DMS 273 (cell line): ENCODE measurements around the gene SRSF10.

Experiments used
- DNase-seq: peaks from one replicate; lab custom pipeline; 2025; ENCODE audit not compliant: unreplicated experiment; lab: John Stamatoyannopoulos, UW

SRSF10 gene

DNA sequence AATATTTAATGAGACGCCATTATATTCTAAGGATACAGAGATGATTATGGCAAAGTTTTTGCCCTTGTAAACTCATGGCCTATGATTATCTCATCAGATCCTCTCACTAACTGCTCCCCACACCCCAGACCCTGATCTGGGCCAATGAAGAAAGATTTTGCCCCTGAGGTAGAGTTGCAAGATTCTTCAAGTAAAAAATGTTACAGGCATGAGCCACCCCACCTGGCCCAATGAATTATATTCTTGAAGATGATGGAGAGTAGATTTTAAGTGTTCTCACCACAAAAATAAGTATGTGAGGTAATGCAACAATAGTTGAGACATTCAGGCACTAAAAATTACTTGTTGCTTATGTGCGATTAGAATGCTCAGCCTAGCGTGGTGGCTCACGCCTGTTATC is 65.2 kb downstream of the SRSF10 start:
- no peak for DNase-seq
